HepG2 (cell line): ENCODE data around the gene GRIK1.

Experiments
- ATF3 ChIP-seq: sonication (generic); formaldehyde crosslinking; IDR thresholded peaks from 2 replicates; pipeline ENCODE4 v1.4.0; 2020; ENCODE audit warnings: missing genetic modification reagents
- CTCF ChIP-seq: sonication (generic); formaldehyde crosslinking; IDR thresholded peaks from 2 replicates; pipeline ENCODE4 v1.5.0; 2020; ENCODE audit warnings: mild to moderate bottlenecking, missing genetic modification reagents, moderate library complexity
- SMC3 ChIP-seq: IDR thresholded peaks from 2 replicates; pipeline ENCODE4 v1.6.1; 2011; ENCODE audit warnings: low read length, improper control_type of control experiment
- SRF ChIP-seq: IDR thresholded peaks from 2 replicates; pipeline ENCODE4 v1.6.1; 2011; ENCODE audit warnings: mild to moderate bottlenecking, low read depth, low read length, moderate library complexity
- ZNF496 ChIP-seq: sonication (generic); formaldehyde crosslinking; IDR thresholded peaks from 2 replicates; pipeline ENCODE4 v1.8.1; 2023; ENCODE audit warnings: mild to moderate bottlenecking, moderate library complexity, missing genetic modification reagents; ENCODE audit not compliant: insufficient replicate concordance

- TF ChIP-seq ZNF496 (CRISPR knock-in tag): no peak
- TF ChIP-seq CTCF (CRISPR knock-in tag): no peak
- TF ChIP-seq SMC3: no peak
- no peak for TF ChIP-seq ATF3 (CRISPR knock-in tag)
- TF ChIP-seq SRF: no peak
These were observed 325.9 kb downstream of the GRIK1 start for GRCh38 chr21:29613877-29614276.
